NCI-H526 (cell line): Measurements from ENCODE around the gene NACA.
A peak's percentile ranks its signal among the peaks of the same experiment; 100 is the strongest.
"Not testable (repeated sequence)": the region's sequence is repeated elsewhere in the genome, so short reads cannot be mapped to it uniquely, and the experiment has no call there.

Experiments used
- DNase-seq, 2 experiments: peaks; one replicate each; lab custom pipeline; 2025; lab: John Stamatoyannopoulos, UW

The NACA gene

GRCh38 chr12:56723889-56724700 lies 1.0 kb downstream of the NACA start:
- DNase-seq, result peak in 1 of 2 experiments; percentile 9

GRCh38 chr12:56723352-56723751 lies 1.7 kb downstream of the NACA start:
- DNase-seq, result no peak

- no peak for DNase-seq
These were observed 2.3 kb downstream of the NACA start for GRCh38 chr12:56722832-56723231.

GRCh38 chr12:56721721-56722120 lies 3.4 kb downstream of the NACA start:
- DNase-seq, result no peak

- DNase-seq, result no peak
These were observed 3.9 kb downstream of the NACA start for GRCh38 chr12:56721216-56721615.

- DNase-seq, result no peak
These were observed 4.4 kb downstream of the NACA start for GRCh38 chr12:56720731-56721151.

- no peak for DNase-seq
These were observed 6.0 kb downstream of the NACA start for GRCh38 chr12:56719056-56719455.

DNA sequence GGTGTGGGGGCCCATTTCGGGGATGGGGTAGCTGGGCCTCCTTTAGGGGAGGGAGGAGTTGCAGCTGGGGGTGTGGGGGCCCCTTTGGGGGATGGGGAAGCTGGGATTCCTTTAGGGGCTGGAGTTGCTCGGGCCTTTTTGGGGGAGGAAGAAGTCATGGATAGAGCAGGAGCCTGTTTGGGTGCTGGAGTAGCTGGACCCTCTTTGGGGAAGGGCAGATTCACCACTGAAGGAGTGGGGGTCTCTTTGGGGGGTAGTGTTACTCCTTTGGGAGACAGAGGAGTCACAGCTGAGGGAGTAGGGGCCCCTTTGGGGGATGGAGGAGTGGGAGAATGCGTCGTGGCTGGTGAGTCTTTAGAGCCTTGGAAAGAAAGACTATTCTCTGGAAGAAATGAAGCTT lies 6.5 kb downstream of the NACA start:
- no peak for DNase-seq

DNA sequence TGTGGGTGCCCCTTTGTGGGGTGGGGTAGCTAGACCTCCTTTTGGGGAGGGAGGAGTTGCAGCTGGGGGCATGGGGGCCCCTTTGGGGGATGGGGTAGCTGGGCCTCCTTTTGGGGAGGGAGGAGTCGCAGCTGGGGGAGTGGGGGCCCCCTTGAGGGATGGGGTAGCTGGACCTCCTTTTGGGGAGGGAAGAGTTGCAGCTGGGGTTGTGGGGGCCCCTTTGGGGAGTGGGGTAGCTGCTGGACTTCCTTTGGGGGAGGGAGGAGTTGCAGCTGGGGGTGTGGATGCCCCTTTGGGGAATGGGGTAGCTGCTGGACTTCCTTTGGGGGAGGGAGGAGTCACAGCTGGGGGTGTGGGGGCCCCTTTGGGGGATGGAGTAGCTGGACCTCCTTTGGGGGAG lies 7.0 kb downstream of the NACA start:
- no peak for DNase-seq

- DNase-seq, result no peak
These were observed 7.9 kb downstream of the NACA start for GRCh38 chr12:56716933-56717880.

GRCh38 chr12:56716458-56716857 lies 8.6 kb downstream of the NACA start:
- no peak for DNase-seq

GRCh38 chr12:56715798-56716197 lies 9.3 kb downstream of the NACA start:
- DNase-seq, result no peak

DNA sequence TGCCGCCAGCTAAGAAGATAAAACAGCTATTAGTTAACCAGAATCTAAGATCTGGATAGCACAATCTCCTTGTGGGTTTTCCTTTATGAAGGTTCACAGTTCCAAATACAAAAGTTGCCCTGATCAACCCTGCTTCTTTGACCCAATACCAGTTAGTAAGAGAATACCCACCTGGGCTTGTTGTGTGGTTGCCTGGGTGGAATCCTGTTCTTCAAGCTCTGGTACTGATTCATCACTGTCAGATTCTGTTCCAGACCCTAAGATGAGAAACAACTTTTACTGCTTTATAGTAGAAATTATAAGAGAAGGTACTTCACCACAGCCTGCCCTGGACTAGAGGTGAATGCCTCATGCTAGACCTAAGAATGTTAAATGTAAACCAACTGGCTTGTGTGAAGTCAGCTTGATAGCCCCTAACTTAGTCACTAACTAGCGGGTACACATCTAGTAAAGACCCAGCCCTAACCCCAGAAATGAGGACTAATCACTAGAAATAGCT lies 10.6 kb downstream of the NACA start:
- no peak for DNase-seq

GRCh38 chr12:56713345-56713744 lies 11.8 kb downstream of the NACA start:
- DNase-seq, result no peak

DNA sequence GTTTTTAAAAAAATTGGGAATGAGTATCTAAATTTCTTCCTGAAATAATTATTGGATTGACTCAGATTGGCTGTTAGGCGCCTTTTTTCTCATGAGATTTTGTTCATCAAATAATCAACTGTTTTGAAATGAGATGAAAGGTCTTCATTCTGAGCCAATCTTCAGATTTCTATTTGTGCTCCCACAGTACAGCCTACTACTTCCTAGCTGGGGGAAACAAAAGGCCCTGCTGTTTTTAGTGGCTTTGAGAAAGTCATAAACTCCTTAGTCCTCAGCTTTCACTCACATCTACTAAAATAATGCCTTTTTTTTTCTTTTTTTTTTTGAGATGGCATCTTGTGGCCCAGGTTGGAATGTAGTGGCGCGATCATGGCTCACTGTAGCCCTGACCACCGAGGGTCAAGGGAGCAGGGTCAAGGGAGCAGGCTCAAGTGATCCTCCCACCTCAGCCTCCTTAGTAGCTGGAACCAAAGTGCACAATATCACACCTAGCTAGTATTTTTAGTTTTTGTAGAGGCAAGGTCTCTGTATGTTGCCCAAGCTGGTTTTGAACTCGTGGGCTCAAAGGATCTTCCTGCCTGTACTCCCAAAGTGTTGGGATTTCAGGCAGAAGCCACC lies 15.2 kb downstream of the NACA start:
- DNase-seq, result no peak

DNA sequence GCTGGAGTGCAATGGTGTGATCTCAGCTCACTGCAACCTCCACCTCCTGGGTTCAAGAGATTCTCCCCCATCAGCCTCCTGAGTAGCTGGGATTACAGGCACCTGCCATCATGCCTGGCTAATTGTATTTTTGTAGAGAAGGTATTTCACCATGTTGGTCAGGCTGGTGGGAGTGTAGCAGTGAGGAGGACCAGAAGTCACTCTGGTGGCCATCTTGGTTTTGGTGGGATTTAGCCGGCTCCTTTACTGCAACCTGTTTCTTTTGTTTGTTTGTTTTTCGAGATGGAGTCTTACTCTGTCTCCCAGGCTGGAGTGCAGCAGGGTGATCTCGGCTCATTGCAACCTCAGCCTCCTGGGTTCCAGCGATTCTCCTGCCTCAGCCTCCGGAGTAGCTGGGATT lies 20.6 kb downstream of the NACA start:
- not testable (repeated sequence) for DNase-seq

GRCh38 chr12:56699020-56699661 lies 26.0 kb downstream of the NACA start:
- no peak for DNase-seq

DNA sequence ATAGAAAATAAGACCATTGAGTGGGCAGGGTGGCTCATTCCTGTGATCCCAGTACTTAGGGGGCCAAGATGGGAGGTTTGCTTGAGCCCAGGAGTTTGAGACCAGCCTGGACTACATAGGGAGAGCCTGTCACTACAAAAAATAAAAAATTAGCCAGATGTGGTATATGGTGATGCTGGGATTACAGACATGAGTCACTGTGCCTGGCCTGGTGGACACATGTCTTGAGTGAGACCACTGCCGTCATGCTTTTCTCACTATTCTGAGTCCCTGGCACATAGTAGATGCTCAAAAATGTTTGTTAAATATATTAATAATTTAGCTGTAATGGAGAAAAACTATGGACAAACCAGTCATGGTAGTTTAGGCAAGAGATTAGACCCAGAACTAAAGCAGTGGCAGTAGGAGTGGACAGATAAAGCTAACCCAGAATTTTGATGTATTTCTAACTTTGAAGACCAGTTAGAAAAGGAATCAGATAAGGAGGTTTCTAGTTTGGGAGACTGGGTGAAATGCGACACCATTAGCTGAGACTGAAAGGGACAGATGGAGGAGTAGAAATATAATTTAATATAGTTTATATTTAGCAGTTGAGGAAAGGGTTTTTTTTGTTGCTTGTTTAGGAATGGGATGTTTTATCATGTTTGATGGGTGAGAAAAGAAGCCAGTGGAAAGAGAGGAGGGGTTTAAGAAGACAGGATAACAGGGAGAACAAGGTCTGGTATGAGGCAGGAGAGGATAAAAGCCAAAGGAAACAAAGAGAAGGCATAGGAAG lies 29.6 kb downstream of the NACA start:
- DNase-seq, result no peak

DNA sequence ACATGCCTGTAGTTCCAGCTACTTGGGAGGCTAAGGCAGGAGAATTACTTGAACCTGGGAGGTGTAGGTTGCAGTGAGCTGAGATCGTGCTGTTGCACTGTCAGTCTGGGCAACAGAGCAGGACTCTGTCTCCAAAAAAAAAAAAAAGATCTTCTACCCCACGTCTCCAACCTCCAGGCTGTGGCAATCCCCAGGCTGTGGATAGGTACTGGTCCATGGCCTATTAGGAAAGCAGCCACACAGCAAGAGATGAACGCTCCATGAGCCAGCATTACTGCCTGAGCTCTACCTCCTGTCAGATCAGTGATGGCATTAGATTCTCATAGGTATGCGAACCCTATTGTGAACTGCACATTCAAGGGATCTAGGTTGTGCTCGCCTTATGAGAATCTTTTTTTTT lies 30.9 kb downstream of the NACA start:
- DNase-seq, result no peak

DNA sequence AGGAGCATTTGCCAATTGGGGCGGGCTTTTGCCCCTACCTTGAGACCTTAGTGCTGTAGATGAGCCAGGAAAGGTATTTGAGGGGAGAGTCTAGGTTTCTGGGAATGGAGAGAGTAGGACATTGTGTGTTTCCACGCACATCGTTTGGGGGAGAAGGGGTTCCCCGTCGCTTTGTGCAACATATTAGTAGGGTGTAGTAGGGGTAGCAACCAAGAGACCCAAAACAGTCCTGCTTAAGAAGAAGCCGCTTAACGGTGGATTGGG lies 36.3 kb downstream of the NACA start:
- no peak for DNase-seq

DNA sequence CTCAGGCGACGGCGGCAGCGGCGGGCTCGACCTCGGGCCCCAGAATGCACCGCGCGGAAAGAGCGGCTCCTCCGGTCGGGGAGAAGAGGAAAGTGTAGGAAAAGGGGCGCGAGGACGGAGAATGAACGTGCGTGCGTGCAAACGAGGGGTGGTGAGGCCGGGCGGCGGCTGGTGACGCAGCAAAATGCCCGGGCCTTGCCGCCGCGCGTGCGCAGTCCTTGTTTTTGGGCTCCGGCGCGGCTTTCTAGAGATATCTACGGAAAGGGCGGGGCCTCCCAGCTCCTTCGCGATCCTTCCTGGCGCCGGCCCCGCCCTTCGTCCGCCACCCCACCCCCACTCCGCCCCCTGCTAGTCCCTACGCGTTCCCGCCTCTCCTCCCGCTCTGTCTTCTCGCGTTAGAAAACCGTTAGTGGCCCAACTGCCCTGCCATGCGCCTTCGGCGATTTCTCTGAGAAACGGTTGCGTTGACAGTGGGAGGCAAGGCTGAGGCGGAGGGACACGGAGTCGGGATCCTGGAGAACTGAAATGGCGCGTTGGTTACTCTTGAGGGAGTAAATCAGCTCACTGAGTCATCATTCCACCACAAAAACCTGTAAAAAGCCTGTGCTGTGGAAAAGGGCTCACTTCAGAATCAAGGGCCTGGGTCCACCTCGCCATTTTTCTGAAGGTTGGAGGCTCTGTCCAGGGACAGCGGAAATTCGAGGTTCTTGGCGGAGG lies 36.8 kb downstream of the NACA start, which contains the start of gene PTGES3:
PTGES3 (minus strand) TSS at position 156 of the 717 bp plus-strand sequence. CDS start 285 bp downstream, outside the sequence.
- peak; percentile 92 to 98 for DNase-seq
